NCI-H446 (cell line): Measurements from ENCODE around the gene ANO7.

Experiments used
- DNase-seq, 2 experiments: peaks; one replicate each; lab custom pipeline; 2025; lab: John Stamatoyannopoulos, UW

ANO7 gene, protein sequence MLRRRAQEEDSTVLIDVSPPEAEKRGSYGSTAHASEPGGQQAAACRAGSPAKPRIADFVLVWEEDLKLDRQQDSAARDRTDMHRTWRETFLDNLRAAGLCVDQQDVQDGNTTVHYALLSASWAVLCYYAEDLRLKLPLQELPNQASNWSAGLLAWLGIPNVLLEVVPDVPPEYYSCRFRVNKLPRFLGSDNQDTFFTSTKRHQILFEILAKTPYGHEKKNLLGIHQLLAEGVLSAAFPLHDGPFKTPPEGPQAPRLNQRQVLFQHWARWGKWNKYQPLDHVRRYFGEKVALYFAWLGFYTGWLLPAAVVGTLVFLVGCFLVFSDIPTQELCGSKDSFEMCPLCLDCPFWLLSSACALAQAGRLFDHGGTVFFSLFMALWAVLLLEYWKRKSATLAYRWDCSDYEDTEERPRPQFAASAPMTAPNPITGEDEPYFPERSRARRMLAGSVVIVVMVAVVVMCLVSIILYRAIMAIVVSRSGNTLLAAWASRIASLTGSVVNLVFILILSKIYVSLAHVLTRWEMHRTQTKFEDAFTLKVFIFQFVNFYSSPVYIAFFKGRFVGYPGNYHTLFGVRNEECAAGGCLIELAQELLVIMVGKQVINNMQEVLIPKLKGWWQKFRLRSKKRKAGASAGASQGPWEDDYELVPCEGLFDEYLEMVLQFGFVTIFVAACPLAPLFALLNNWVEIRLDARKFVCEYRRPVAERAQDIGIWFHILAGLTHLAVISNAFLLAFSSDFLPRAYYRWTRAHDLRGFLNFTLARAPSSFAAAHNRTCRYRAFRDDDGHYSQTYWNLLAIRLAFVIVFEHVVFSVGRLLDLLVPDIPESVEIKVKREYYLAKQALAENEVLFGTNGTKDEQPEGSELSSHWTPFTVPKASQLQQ

DNA sequence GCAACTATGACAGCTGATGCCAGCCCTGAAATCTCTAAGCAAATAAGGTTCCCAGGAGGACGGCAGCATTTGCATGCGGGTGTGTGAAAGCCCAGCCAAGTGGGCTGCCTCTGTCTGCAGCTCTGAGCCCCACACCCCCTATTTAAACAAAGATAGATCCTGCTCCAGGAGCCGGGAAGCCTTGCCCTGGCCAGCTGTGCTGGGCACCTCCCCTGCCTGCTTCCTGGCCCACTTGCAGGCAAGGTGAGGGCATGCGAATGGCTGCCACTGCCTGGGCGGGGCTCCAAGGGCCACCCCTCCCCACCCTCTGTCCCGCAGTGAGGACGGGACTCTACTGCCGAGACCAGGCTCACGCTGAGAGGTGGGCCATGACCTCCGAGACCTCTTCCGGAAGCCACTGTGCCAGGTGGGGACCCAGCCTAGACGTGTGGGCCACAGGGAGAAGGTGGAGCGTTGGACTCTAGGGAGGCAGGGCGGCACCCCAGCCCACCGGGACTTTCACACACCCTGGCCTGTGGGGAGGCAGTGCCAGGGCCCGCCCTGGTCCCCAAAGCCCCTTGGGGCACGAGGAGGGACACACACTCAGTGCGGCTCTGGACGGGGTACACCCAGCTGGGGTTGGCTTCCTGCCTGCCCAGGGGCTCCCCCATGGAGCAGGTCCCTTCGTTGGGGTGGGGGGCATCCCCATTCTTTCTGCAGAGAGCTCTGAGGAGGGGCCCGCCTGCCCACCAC lies at the start of gene ANO7:
Gene ANO7, plus strand, starts transcription at position 317 of the 732 bp plus-strand sequence. CDS start 1,387 bp downstream, outside the sequence.
- no peak for DNase-seq

DNA sequence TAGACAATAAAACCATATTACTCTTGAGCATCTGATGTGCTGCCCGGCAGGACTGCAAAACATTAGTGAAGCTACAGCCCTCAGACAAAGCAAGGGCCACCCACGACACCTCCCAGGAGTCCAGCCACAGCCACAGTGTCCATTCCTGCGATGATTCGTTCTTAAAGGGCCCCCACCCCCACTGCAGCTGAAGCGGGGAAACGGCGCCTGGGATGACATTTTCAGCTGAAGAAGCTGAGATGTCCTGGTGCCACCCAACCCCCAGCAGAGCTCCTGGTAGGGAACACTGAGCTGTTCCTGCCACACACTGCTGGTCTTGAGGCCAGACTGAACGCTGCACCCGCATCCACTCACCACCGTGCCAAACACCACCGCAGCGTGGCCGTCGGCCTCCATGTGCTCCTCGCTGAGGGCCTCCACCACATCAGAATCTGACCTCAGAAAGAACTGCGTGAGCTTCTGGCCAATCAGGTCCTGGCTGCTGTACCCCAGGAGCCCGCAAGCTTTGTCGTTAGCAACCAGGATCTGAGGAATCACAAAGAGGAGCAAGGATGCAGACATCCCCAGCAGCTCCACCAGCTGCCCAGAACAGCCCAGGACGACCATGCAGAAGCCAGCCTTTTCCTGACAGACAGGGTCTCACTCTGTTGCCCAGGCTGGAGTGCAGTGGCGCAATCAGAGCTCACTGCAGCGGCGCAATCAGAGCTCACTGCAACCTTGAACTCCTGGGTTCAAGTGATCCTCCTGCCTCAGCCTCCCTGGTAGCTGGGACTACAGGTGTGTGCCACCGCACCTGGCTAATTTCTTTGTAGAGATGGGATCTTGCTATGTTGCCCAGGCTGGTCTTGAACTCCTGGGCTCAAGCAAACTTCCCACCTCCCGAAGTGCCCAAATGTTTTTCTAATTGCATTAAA lies 48.7 kb upstream of the ANO7 start:
- no peak for DNase-seq

DNA sequence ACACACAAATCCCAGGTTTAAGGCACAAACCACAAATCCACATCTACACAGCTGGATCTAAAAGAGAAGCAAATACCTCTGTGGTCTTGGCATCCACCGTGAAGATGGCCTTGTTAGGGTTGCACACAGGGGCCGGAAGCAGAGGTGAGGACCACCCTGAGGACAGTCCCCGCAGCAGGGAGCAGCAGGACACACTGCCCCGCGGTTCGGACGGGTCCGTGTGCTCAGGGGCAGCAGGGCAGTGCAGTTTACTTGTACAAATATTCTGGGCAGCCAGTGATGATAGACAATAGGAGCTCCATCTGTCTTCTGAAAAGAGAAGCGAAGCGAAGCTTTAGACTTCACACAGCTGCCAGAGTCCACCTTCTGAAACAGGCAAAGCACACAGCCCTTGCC lies 48.0 kb upstream of the ANO7 start:
- no peak for DNase-seq

DNA sequence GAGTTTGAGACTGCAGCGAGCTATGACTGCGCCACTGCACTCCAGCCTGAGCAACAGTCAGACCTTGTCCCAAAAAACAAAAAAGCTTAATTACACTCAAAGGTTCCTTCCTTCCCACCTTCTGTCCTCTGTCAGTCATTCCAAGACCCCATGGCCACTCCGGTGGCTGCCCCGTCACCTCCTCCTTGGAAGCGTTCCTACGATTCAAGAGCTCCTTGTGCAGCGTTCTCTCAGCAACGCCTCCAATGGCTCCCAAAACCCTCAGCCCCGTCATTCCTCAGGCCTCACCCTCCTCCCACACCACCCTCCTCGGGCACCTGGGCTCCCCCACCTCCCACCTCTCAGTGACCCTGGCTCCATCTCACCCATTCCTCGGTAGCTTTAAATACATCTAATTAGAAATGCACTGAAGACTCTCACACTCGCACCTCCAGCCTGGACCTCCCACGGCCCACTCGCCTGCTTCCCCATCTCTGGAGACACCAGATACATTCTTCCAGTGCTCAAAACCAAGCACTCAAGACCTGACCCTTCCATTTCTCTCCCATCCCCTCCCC lies 47.2 kb upstream of the ANO7 start:
- DNase-seq, result no peak

DNA sequence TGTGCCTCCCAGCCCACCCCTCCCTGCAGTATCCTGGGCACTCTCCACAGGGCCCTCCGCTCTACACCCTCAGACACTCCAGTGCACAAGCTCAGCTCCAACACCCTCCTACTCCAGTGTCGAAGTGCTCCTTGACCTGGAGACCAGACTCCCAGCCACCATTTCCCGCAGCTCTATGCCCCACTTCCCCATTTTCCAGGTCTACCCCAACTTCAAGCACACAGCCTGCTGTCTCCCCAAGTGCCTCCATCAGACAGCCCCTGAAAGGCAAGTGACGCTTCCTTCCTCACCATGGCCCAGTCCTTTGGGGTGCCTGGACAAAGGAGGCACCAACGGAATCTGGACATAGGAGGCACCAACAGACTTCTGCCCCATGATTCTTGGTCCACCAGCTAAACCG lies 46.4 kb upstream of the ANO7 start:
- DNase-seq, result no peak

DNA sequence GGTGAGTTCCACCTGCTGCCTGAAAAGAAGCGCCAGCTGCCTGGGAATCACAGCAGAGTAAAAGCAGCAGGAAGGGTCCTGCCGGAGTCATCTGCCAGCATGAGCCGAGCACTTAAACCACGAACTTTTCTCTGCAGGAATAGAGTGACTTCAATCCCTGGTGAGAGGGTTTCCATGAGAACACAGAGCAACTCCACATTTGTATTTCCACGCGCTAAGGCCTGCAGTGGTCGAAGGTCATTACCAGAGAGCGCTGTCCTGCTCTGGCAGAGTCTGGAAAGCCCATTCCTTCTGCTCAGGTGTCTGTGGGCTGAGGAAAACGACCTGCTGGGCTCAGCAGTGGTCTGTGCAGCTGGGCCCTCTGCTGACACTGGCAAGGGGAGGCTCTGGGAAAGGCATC lies 45.9 kb upstream of the ANO7 start:
- DNase-seq, result no peak

DNA sequence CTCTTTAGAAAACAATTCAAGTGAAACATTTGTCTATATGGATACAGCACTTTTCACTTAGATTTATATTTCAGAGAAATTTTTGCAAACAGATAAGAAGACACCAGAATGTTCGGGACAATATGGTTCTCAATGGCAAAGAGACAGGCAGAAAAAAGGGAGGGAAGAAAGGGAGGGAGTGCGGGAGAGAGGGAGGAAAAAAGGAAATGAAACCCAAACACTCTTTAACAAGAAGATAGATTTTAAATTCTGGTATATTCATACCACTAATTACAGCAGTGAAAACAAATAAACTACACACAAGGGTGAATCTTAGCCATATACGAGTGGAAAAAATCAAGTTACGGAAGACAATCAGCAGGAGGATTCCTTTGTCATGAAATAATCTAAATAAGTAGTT lies 42.2 kb upstream of the ANO7 start:
- DNase-seq, result no peak

DNA sequence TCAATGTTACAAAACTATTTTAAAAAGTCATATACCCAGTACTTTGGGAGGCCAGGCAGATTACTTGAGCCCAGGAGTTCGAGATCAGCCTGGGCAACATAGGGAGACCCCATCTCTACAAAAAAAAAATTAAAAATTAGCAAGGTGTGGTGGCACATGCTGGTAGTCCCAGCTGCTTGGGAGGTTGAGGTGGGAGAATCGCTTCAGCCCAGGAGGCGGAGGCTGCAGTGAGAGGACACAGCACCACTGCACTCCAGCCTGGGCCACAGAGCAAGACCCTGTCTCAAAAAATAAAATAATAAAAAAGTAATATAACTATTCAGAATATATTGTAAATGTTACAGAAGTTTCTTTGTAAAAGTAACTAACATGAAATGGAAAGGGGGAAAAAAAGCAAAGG lies 41.1 kb upstream of the ANO7 start:
- no peak for DNase-seq

DNA sequence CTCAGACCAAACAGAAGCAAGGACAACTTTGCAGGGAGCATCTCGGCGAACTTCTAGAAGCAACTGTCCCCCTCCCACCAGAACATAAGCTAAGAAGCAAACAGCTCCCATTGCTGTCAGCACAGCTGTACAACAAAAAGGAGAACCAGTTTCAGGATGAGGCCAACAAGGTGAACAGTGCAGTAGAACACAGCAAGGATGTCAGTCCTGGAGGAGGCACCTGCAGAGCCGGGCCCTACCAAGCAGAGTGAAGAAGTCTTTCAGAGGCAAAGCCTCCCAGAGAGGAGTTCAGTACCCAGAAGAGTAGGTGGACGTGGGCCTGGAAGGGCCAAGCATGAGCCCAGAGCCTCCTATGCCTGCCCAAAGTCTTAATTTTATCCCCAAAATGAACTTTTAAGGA lies 40.2 kb upstream of the ANO7 start:
- no peak for DNase-seq

DNA sequence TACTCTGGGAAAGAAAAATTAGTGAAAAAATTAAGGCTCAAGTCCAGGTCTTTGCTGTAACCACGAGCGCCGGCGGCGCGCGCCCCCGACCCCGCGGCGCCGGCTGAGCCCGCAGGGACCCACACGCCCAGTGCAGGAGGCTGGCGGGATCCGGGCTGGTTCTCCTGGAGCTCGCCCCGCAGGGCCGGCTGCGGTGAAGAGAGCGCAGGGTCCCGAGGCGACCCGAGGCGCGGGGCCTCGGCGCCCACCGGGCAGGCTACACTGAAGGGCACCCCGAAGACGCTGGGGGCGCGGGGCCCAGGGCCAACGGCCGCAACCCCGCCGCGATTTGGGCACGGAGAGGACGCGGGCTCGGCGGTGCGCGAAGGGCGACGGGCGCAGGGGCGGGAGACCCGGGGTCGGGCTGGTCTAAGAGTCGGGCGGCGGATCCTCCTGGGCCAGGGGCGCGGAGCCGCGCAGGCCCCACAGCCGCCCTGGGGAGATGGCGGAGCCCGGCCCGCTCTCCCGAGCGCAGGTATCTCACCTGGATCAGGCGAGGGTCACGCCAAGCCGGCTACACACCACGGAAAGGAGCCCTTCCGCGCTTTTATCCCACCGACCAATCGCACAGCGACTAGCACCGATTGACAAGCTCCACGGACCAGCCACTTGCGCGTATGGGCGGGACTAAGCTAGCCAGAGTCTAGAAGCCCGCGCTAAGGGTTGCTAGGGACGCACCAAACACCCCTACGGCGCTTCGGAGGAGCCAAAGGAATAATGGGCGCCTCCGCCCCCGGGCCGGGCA lies 39.4 kb upstream of the ANO7 start, which contains the start of gene PASK:
Gene PASK, minus strand, starts transcription at position 582 of the 784 bp plus-strand sequence. CDS start 6,440 bp downstream, outside the sequence.
- peak; percentile 85 to 93 for DNase-seq

DNA sequence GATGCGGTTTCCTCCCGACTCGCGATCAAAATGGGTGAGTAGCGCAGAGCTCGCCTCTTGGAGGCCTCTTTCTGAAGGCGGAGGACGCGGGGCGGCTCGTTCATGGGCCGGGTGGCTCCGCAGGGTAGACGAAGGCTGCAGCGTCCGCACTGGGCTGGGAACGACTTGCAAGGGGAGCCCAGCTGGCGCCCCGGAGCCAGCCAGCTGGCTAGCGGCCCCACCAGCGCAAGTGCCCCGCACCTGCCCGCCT lies 38.9 kb upstream of the ANO7 start:
- DNase-seq, result no peak

DNA sequence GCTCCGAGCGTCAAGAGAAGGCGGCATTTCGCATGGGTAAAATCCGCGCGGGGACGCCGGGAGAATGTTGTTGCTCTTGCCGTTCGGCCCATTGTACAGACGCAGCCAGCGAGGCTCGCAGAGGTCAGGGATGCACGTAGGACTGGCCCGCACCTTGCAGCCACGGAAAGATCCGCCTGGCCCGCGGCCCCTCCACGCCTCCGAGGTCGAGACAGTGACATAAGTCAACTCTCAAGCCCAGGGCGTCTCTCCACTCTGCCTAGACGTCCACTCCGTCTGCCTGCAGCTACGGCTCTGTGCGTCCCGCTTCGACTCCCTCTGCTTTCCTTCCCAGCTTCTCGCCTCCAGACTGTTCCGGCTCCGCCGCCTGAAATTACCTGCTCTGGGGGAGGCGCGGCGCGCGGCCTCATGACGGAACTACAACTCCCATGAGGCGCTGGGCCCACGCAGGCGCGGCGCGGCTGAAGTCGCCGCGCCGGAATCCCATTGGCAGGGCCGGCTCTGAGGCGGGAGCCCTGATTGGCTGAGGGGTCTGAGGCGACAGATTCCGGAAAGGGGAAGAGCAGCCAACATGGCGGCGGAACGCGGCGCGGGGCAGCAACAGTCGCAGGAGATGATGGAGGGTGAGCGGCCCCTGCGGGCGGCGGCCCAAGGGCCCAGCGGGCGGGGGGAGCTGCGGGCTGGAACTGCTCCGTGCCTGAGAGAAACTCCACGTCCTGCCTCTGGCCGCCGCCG lies 38.4 kb upstream of the ANO7 start, which contains the start of gene PPP1R7:
Gene PPP1R7, plus strand, starts transcription at position 543 of the 735 bp plus-strand sequence. Its CDS starts 29 bp downstream, at position 572.
- DNase-seq, result peak; percentile 79 to 96

DNA sequence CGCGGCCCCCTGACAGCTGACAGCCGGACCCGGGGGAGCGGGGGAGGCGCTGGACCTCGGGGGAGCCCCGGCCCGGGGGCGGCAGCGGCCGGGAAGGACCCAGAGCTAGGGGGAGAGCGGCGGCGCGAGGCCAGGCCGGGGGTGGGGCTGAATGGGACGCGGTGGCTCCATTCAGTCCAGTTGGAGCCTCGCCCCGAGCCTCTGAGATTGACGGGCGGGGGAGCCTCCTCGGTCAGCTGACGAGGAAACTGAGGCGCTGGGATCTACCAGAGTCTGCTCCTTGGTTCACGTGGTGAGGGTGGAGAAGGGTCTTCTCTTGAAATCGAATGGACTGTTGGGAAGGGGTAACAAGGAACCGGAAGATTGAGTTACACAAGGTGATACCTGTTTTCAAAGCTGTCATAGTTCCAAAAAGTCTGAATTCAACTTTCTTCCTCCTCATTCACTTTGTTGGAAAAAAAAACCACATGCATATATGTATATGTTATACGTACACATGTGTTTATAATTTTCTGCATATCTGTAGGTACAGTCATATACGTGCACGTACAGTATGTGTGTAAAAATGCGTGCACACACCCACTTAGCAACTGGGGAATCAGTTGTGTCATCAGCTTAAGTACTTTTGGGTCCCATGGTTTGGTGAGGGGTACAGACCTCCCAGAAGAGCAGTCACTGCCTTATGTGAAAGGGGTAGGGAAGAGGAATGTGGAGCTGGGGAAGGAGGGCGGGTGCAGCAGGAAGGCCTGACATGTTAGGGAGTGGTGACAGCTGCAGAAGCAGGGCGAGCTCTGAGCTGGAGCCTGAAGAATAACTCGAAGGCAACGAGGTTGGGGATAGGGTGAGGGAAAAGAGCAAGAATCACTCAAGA lies 37.6 kb upstream of the ANO7 start:
- DNase-seq, result no peak

DNA sequence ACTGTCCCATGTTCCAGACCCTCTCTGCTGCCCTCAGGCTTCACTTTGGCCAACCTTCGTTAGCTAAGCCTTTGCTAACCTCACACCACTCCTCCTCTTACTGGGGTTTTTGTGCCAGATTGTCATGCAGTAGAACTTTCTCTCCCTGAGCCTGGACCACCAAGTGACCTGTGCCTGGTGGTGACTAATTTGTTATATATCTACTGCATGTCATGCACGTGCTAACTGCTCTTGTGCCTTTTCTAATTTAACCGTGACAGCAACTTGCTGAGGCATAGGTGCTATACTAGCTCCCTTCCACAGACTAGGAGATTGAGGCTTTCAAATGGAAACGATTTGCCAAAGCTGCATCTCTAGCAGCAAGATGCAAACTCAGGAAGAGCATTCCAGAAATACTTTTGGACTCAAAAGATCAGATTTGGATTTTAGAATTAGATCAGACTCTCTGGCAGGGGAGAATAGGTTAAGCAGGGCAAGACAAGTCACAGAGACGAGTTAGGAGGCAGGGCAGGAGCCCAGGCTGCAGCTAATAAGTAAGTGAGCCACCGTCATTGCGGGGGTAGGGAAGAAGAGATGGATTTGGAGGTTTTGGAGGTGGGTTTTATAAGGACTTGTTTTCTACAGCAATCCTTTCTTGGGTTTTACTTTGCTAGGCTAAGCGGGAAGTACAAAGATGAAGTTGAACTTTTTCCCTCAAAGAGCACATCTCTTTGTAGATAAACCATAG lies 36.4 kb upstream of the ANO7 start:
- DNase-seq, result no peak

DNA sequence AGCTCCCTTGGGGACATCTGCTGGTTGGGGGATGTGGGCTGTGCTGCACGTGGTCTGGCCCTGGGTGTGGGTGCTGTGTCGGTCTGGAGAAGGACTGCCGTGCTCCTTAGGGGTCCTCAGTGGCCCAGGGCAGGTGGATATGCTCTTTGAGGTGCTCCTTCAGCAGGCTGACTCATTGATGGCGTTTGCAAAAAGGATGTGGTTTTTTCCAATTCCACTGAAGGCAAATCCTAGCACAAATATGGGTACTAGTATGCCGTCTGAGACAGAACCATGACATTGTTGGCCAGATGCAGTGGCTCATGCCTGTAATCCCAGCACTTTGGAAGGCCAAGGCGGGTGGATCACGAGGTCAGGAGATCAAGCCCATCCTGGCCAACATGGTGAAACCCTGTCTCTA lies 34.9 kb upstream of the ANO7 start:
- no peak for DNase-seq

DNA sequence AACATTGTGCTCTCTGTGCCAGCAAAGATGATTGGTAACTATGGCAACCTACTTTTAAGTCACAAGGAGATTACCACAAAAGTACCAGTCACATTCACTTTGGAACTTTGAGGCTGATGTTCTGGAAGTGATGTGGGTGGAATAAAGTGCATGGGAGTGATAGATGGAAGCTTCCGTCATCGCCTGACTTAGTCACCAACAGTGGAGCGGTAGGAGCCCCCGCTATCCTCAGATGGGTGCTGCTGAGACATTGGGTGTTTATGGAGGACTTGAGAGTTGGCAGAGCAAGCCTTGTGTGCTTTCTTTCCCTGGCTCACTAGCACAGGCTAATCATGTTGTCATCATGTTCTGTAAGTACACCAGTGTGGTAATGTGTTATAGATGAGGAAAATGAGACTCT lies 33.6 kb upstream of the ANO7 start:
- DNase-seq, result no peak

DNA sequence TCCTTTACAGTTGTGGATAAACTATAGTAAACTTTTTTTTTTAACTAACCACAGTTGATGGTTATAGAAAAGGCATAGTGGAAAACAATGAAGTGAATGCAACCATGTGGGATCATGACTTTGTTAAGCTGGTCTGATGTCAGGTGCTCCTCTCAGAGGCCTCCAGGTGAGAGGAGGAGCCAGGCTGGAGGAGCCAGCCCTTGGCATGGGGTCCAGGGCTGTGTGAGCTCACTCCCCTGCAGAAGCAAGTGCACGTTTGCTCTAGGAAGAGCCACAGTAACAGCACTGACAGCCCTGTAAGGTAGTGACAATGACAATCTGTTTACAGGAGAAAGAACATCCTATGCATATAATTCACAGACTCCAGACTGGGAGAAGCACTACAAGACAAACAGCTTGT lies 32.5 kb upstream of the ANO7 start:
- no peak for DNase-seq

DNA sequence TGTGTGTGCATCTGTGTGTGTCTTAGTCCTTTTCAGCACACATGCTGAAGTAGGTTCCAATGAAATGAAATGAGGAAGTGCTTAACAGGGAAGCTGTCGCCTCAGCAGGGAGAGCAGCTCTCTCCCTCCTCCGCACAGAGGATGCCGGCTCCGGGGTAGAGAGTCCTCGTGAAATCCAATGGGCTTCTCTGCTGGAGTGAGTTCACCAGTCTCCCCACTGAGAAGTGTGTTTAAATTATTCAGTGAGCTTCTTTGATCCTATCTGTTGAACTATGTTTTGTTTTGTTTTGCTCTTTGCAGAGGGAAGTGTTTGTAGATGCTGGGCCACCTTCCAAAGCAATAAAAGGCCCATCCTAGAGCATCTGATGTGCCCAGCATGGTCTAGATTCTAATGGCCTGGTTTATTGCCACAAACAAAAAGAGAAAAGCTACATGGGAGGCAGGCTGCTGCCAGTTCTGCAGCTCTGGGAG lies 31.5 kb upstream of the ANO7 start:
- no peak for DNase-seq
